ENCODE measurements around the gene ARID3B. TPM values are rescaled to one million over a fixed set of nuclear protein-coding genes. Genes with fewer than 3 reads are reported as not detected.

ARID3B gene
- total RNA-seq, 2 experiments from 2014 or later: 3.2 to 7.5 TPM

GRCh38 chr15:74545086-74545485 is 4.1 kb downstream of the ARID3B start:
- H3K9me2 ChIP-seq (ENCODE audit: insufficient read depth, low read length): no peaks in the 10 kb centered on the region
- DNase-seq (ENCODE audit: low spot score): no peak
- H3K79me2 ChIP-seq (ENCODE audit: insufficient read depth, low read depth, low read length): no peaks in the 10 kb centered on the region
- BruUV-seq (replicated peaks): no TSS peak
- H4K20me1 ChIP-seq (ENCODE audit: insufficient read depth, low read length): peaks cover 26% of the 10 kb centered on the region
- ChIA-PET CTCF (ENCODE audit: unreplicated experiment) (no interaction called here), POLR2A (interaction anchor here (1.4 kb wide), 1 partner anchor 38 kb away, joined by 4 read pairs; no protein-coding TSS in a partner anchor)
- H3K4me3 ChIP-seq (ENCODE audit: low read depth, low read length, poor library complexity, severe bottlenecking): no peak overlapping the region
- no peak overlapping the region for H2AFZ ChIP-seq (ENCODE audit: low read length)
- no peak overlapping the region for H3K27ac ChIP-seq (ENCODE audit: low read depth, low read length, poor library complexity, severe bottlenecking)
- TF ChIP-seq EZH2phosphoT487 (IDR thresholded peaks at IDR 0.05; ENCODE audit: borderline replicate concordance, low read depth, low read length): no peak
- TF ChIP-seq, protein P1, sequence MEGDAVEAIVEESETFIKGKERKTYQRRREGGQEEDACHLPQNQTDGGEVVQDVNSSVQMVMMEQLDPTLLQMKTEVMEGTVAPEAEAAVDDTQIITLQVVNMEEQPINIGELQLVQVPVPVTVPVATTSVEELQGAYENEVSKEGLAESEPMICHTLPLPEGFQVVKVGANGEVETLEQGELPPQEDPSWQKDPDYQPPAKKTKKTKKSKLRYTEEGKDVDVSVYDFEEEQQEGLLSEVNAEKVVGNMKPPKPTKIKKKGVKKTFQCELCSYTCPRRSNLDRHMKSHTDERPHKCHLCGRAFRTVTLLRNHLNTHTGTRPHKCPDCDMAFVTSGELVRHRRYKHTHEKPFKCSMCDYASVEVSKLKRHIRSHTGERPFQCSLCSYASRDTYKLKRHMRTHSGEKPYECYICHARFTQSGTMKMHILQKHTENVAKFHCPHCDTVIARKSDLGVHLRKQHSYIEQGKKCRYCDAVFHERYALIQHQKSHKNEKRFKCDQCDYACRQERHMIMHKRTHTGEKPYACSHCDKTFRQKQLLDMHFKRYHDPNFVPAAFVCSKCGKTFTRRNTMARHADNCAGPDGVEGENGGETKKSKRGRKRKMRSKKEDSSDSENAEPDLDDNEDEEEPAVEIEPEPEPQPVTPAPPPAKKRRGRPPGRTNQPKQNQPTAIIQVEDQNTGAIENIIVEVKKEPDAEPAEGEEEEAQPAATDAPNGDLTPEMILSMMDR (conservative IDR thresholded peaks at IDR 0.05; ENCODE audit: low read length): no peak
- H3K36me3 ChIP-seq (ENCODE audit: insufficient read depth, low read length): no peaks in the 10 kb centered on the region
- no peak overlapping the region for H3K4me2 ChIP-seq (ENCODE audit: low read length)
- H3K4me1 ChIP-seq (ENCODE audit: insufficient read depth, low read length, poor library complexity, severe bottlenecking): peaks cover 24% of the 10 kb centered on the region
- H3K9me3 ChIP-seq (ENCODE audit: low read length): no peaks in the 10 kb centered on the region
- intact Hi-C loops (cut with micrococcal nuclease; ENCODE audit: unreplicated experiment): no loop called here

DNA sequence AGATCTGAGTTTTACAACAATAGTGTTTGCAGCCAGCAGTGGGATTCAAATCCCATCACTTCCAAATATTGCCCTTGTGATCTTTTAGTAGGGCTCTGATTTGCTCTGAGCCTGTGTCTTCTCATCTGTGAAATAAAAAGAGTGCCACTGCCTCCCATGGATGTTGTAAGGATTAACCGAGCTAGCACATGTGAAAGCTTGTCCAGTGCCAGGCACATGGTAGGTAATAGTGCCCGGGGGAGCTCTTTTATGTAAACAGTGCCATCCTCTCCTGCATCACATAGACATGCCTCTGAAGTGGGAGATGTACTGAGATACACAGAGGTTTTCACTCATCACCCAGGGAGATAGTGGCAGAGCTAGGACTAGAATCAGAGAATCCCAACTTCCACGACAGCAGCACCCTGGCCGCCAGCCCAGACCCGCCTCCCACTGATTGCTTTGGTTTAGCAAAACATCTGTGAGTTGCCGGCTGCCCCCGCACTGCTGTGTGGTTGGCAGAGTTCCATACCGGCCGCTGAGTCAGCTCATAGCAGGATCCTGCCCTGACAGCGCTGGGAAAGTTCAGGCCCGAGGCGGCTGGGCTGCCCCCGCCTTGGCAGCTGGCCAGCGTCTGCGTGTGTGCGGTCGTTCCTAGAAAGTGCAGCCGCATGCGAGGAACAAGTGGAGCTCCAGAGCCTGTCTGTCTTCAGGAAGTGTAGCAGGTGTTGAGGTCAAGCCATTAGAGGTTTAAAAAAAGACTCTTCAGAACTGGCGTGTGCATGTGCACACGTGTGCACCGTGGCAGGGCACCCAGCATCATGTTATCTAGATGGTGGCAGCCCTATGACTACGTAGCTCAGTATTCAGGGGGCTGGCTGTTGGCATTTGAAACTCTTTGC is 5.0 kb downstream of the ARID3B start:
- Histone ChIP-seq H3K27ac (ENCODE audit: low read depth, low read length, poor library complexity, severe bottlenecking) (no peak overlapping the region), H4K20me1 (ENCODE audit: insufficient read depth, low read length) (peaks cover 26% of the 10 kb centered on the region), H3K36me3 (ENCODE audit: insufficient read depth, low read length) (no peaks in the 10 kb centered on the region), H3K9me3 (ENCODE audit: low read length) (no peaks in the 10 kb centered on the region), H2AFZ (ENCODE audit: low read length) (no peak overlapping the region), H3K9me2 (ENCODE audit: insufficient read depth, low read length) (no peaks in the 10 kb centered on the region), H3K4me1 (ENCODE audit: insufficient read depth, low read length, poor library complexity, severe bottlenecking) (peaks cover 23% of the 10 kb centered on the region), H3K4me2 (ENCODE audit: low read length) (peak overlapping the region; percentile 42), H3K4me3 (ENCODE audit: low read depth, low read length, poor library complexity, severe bottlenecking) (no peak overlapping the region), H3K79me2 (ENCODE audit: insufficient read depth, low read depth, low read length) (no peaks in the 10 kb centered on the region)
- POLR2A ChIA-PET: interaction anchor here (0.7 to 1.4 kb wide), 3 partner anchors 37 to 497 kb away, joined by 3 to 4 read pairs (median 3); no protein-coding TSS in a partner anchor
- CTCF ChIA-PET (ENCODE audit: unreplicated experiment): interaction anchor here (0.6 to 1.0 kb wide), 2 partner anchors 11 to 97 kb away, joined by 4 read pairs; no protein-coding TSS in a partner anchor
- intact Hi-C loops (cut with micrococcal nuclease; ENCODE audit: unreplicated experiment): no loop called here
- TF ChIP-seq, protein P1 (conservative IDR thresholded peaks at IDR 0.05; ENCODE audit: low read length): no peak
- no peak for TF ChIP-seq EZH2phosphoT487 (IDR thresholded peaks at IDR 0.05; ENCODE audit: borderline replicate concordance, low read depth, low read length)
- BruUV-seq (replicated peaks): no TSS peak
- DNase-seq (ENCODE audit: low spot score): peak; percentile 89

- Histone ChIP-seq H3K36me3 (ENCODE audit: insufficient read depth, low read length) (no peaks in the 10 kb centered on the region), H3K79me2 (ENCODE audit: insufficient read depth, low read depth, low read length) (no peaks in the 10 kb centered on the region), H2AFZ (ENCODE audit: low read length) (no peak overlapping the region), H3K4me2 (ENCODE audit: low read length) (no peak overlapping the region), H3K4me1 (ENCODE audit: insufficient read depth, low read length, poor library complexity, severe bottlenecking) (peaks cover 14% of the 10 kb centered on the region), H3K27ac (ENCODE audit: low read depth, low read length, poor library complexity, severe bottlenecking) (no peak overlapping the region), H4K20me1 (ENCODE audit: insufficient read depth, low read length) (peaks cover 13% of the 10 kb centered on the region; the same call in 1 of the 2 replicates), H3K9me3 (ENCODE audit: low read length) (no peaks in the 10 kb centered on the region), H3K4me3 (ENCODE audit: low read depth, low read length, poor library complexity, severe bottlenecking) (no peak overlapping the region), H3K9me2 (ENCODE audit: insufficient read depth, low read length) (no peaks in the 10 kb centered on the region)
- intact Hi-C loops (cut with micrococcal nuclease; ENCODE audit: unreplicated experiment): no loop called here
- DNase-seq (ENCODE audit: low spot score): no peak
- POLR2A ChIA-PET: no interaction called here
- TF ChIP-seq EZH2phosphoT487 (IDR thresholded peaks at IDR 0.05; ENCODE audit: borderline replicate concordance, low read depth, low read length): no peak
- TF ChIP-seq, protein P1 (conservative IDR thresholded peaks at IDR 0.05; ENCODE audit: low read length): no peak
- CTCF ChIA-PET (ENCODE audit: unreplicated experiment): no interaction called here
- BruUV-seq (replicated peaks): no TSS peak
Observed at GRCh38 chr15:74547616-74548015, 6.6 kb downstream of the ARID3B start.
